MM.1S (cell line): ENCODE measurements around the gene LETM1.

ENCODE experiments used
- DNase-seq: peaks from one replicate; pipeline ENCODE4 v3.0.0-alpha.2; 2015
- H2AFZ ChIP-seq: fragments of 300-600 bp; sonication (generic); 2 replicates; pipeline ENCODE4 v1.6.0; 2016; ENCODE audit warnings: antibody characterized with exemption, low read length
- H3F3A ChIP-seq: fragments of 300-600 bp; sonication (generic); 2 replicates; pipeline ENCODE4 v1.6.1; 2016; ENCODE audit warnings: mild to moderate bottlenecking, antibody characterized with exemption, low read length, moderate library complexity, mixed read lengths; ENCODE audit not compliant: insufficient read depth
- H3K27ac ChIP-seq: fragments of 300-600 bp; sonication (generic); 2 replicates; pipeline ENCODE4 v1.5.1; 2016; ENCODE audit warnings: mild to moderate bottlenecking, low read length
- H3K27me3 ChIP-seq: fragments of 300-600 bp; sonication (generic); replicated peaks from 2 replicates; pipeline ENCODE4 v1.6.0; 2016; ENCODE audit warnings: low read length; ENCODE audit not compliant: insufficient read depth
- H3K36me3 ChIP-seq: fragments of 300-600 bp; sonication (generic); replicated peaks from 2 replicates; pipeline ENCODE4 v1.6.1; 2016; ENCODE audit warnings: mild to moderate bottlenecking, low read length, mixed read lengths; ENCODE audit not compliant: insufficient read depth
- H3K4me1 ChIP-seq: fragments of 300-600 bp; sonication (generic); 2 replicates; pipeline ENCODE4 v1.6.1; 2016; ENCODE audit warnings: low read length, mixed read lengths
- H3K4me2 ChIP-seq: fragments of 300-600 bp; sonication (generic); 2 replicates; pipeline ENCODE4 v1.6.0; 2016; ENCODE audit warnings: low read depth, low read length
- H3K4me3 ChIP-seq: fragments of 300-600 bp; sonication (generic); 2 replicates; pipeline ENCODE4 v1.5.1; 2016; ENCODE audit warnings: low read length, mixed read lengths
- H3K79me2 ChIP-seq: fragments of 300-600 bp; sonication (generic); 2 replicates; pipeline ENCODE4 v1.6.1; 2016; ENCODE audit warnings: mixed run types, low read length, mixed read lengths
- H3K9ac ChIP-seq: fragments of 300-600 bp; sonication (generic); 2 replicates; pipeline ENCODE4 v1.6.1; 2016; ENCODE audit warnings: low read length, mixed read lengths
- H3K9me2 ChIP-seq: fragments of 300-600 bp; sonication (generic); replicated peaks from 2 replicates; pipeline ENCODE4 v1.6.1; 2016; ENCODE audit warnings: mild to moderate bottlenecking, low read length, mixed read lengths; ENCODE audit not compliant: insufficient read depth
- H3K9me3 ChIP-seq: fragments of 300-600 bp; sonication (generic); replicated peaks from 2 replicates; pipeline ENCODE4 v1.6.1; 2016; ENCODE audit warnings: mild to moderate bottlenecking, low read length, mixed read lengths; ENCODE audit not compliant: insufficient read depth
- H4K20me1 ChIP-seq: fragments of 300-600 bp; sonication (generic); 2 replicates; pipeline ENCODE4 v1.6.1; 2016; ENCODE audit warnings: mild to moderate bottlenecking, low read length, moderate library complexity, mixed read lengths; ENCODE audit not compliant: insufficient read depth
- CTCF ChIP-seq: fragments of 300-600 bp; sonication (generic); IDR thresholded peaks from 2 replicates; pipeline ENCODE4 v1.5.1; 2016; ENCODE audit warnings: antibody characterized with exemption, low read length, mixed read lengths
- EZH2 ChIP-seq: fragments of 300-600 bp; sonication (generic); optimal IDR thresholded peaks from 2 replicates; pipeline ENCODE3; 2017; ENCODE audit warnings: low read depth, mild to moderate bottlenecking, antibody characterized with exemption, low read length, mixed read lengths
- EZH2phosphoT487 ChIP-seq: fragments of 300-600 bp; sonication (generic); IDR thresholded peaks from 2 replicates; pipeline ENCODE4 v1.6.1; 2018; ENCODE audit warnings: antibody characterized with exemption, low read length

Gene LETM1

DNA sequence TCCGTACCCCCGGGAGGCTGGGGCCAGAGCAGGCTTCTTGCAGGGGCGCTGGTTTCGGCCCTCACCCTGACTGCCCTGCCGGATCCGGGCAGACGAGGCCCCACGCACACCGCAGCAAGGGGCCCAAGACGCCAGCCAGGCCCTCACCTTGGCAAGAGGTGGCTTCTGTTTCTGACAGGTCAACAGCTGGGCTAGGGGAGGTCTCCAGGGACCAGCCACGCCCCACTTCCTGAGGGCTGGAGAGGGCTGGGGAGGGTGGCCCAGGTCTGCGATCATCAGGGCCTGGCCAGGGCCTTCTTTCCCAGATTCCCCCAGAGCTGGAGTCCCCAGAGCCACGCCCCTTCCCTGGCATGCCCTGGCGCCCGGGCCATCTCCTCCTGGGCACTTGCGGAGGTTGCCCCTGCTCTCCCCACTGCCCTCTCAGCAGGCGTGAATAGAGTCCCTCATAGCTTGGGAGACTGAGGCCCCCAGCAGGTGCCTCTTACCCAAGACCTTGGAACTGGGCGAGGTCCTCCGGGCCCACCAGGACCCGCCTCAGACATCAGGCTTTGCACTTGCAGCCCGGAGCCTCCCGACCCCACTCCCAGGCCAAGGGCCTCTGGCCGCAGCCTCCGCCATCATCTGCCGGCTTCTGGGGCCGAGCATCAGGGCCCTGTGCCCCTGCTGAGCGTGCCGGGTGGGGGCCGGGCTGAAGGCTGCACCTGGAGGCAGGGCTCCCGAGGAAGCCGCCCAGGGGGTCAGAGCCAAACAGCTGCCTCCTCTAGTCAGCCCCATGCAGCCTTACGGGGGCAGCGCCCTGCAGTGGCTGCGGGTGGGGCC, 69.2 kb downstream of the LETM1 start:
- TF ChIP-seq CTCF (no peak), EZH2phosphoT487 (no peak), EZH2 (no peak)
- Histone ChIP-seq H3K36me3 (no peaks in the 10 kb centered on the region), H3K79me2 (no peaks in the 10 kb centered on the region), H3K4me2 (no peak overlapping the region), H4K20me1 (no peaks in the 10 kb centered on the region), H3K4me1 (no peaks in the 10 kb centered on the region), H3K27ac (no peak overlapping the region), H3K9ac (no peak overlapping the region), H2AFZ (no peak overlapping the region), H3K4me3 (no peak overlapping the region), H3K9me2 (no peaks in the 10 kb centered on the region), H3K9me3 (no peaks in the 10 kb centered on the region), H3F3A (no peaks in the 10 kb centered on the region), H3K27me3 (peaks cover 91% of the 10 kb centered on the region)
- no peak for DNase-seq

GRCh38 chr4:1785592-1785991, 70.4 kb downstream of the LETM1 start:
- Histone ChIP-seq H3K27me3 (peaks cover 92% of the 10 kb centered on the region), H3K36me3 (no peaks in the 10 kb centered on the region), H3K9me3 (no peaks in the 10 kb centered on the region), H3K79me2 (no peaks in the 10 kb centered on the region), H3F3A (no peaks in the 10 kb centered on the region), H2AFZ (no peak overlapping the region), H3K4me1 (no peaks in the 10 kb centered on the region), H3K9ac (no peak overlapping the region), H3K4me3 (no peak overlapping the region), H3K27ac (no peak overlapping the region), H3K4me2 (no peak overlapping the region), H4K20me1 (no peaks in the 10 kb centered on the region), H3K9me2 (no peaks in the 10 kb centered on the region)
- TF ChIP-seq CTCF = no peak
- TF ChIP-seq EZH2phosphoT487 = no peak
- TF ChIP-seq EZH2 = no peak
- DNase-seq = no peak

- Histone ChIP-seq H3K4me1 (no peaks in the 10 kb centered on the region), H3K9me2 (no peaks in the 10 kb centered on the region), H3K4me3 (no peak overlapping the region), H3K79me2 (no peaks in the 10 kb centered on the region), H4K20me1 (no peaks in the 10 kb centered on the region), H3K36me3 (no peaks in the 10 kb centered on the region), H3K27ac (no peak overlapping the region), H3K4me2 (no peak overlapping the region), H3F3A (no peaks in the 10 kb centered on the region), H3K27me3 (peaks cover 91% of the 10 kb centered on the region), H2AFZ (no peak overlapping the region), H3K9ac (no peak overlapping the region), H3K9me3 (no peaks in the 10 kb centered on the region)
- TF ChIP-seq EZH2phosphoT487 (no peak), CTCF (no peak), EZH2 (no peak)
- DNase-seq = no peak
Observed at GRCh38 chr4:1784789-1785591, 71.0 kb downstream of the LETM1 start.
